Astrocyte (in vitro differentiated cells and primary cell): ENCODE data around the gene UQCRFS1. TPM values are rescaled to one million over a fixed set of nuclear protein-coding genes. Genes with fewer than 3 reads are reported as not detected.

Experiments used
- DNase-seq: peaks from one replicate; pipeline ENCODE4 v3.0.0-alpha.2; 2010; ENCODE audit warnings: low read depth
- FAIRE-seq: peaks from 2 replicates; lab custom pipeline; 2011; peaks lifted over from hg19 to GRCh38; lab: Jason Lieb, UNC
- H2AFZ ChIP-seq: 2 replicates; pipeline ENCODE4 v1.6.0; 2012; ENCODE audit warnings: low read depth, low read length, inconsistent platforms
- H3K27ac ChIP-seq: 2 replicates; pipeline ENCODE4 v1.5.1; 2011; ENCODE audit warnings: low read depth, low read length, inconsistent platforms
- H3K27me3 ChIP-seq: 2 replicates; pipeline ENCODE4 v1.6.0; 2011; ENCODE audit warnings: low read length, inconsistent platforms; ENCODE audit not compliant: insufficient read depth
- H3K36me3 ChIP-seq: 2 replicates; pipeline ENCODE4 v1.5.1; 2011; ENCODE audit warnings: low read length, inconsistent platforms; ENCODE audit not compliant: insufficient read depth
- H3K4me1 ChIP-seq: 2 replicates; pipeline ENCODE4 v1.5.1; 2011; ENCODE audit warnings: low read length, inconsistent platforms; ENCODE audit not compliant: insufficient read depth
- H3K4me2 ChIP-seq: 2 replicates; pipeline ENCODE4 v1.6.0; 2012; ENCODE audit warnings: low read length, inconsistent platforms
- H3K4me3 ChIP-seq: 2 replicates; pipeline ENCODE4 v1.5.1; 2011; ENCODE audit warnings: low read depth, mild to moderate bottlenecking, low read length, inconsistent platforms; ENCODE audit not compliant: insufficient read depth
- H3K79me2 ChIP-seq: 2 replicates; pipeline ENCODE4 v1.6.0; 2012; ENCODE audit warnings: mild to moderate bottlenecking, low read length, inconsistent platforms; ENCODE audit not compliant: insufficient read depth
- H3K9ac ChIP-seq: 2 replicates; pipeline ENCODE4 v1.6.0; 2012; ENCODE audit warnings: mild to moderate bottlenecking, low read length, inconsistent platforms
- H3K9me3 ChIP-seq: 2 replicates; pipeline ENCODE4 v1.5.1; 2012; ENCODE audit warnings: low read depth, mild to moderate bottlenecking, low read length, inconsistent platforms; ENCODE audit not compliant: insufficient read depth
- H4K20me1 ChIP-seq: 2 replicates; pipeline ENCODE4 v1.6.0; 2012; ENCODE audit warnings: low read length, inconsistent platforms; ENCODE audit not compliant: insufficient read depth
- H3K27ac Mint-ChIP-seq: one replicate; pipeline ENCODE4 v1.8.0; 2021; ENCODE audit warnings: mild to moderate bottlenecking, mixed read lengths; ENCODE audit not compliant: unreplicated experiment
- H3K27me3 Mint-ChIP-seq: one replicate; pipeline ENCODE4 v1.8.0; 2021; ENCODE audit warnings: low read depth, mixed read lengths; ENCODE audit not compliant: unreplicated experiment
- H3K36me3 Mint-ChIP-seq: one replicate; pipeline ENCODE4 v1.8.0; 2021; ENCODE audit warnings: low read depth, mixed read lengths; ENCODE audit not compliant: unreplicated experiment
- H3K4me1 Mint-ChIP-seq: one replicate; pipeline ENCODE4 v1.8.0; 2021; ENCODE audit warnings: low read depth, mixed read lengths; ENCODE audit not compliant: unreplicated experiment
- H3K4me3 Mint-ChIP-seq: one replicate; pipeline ENCODE4 v1.8.0; 2021; ENCODE audit warnings: mild to moderate bottlenecking, moderate library complexity, mixed read lengths; ENCODE audit not compliant: unreplicated experiment
- H3K9me3 Mint-ChIP-seq: one replicate; pipeline ENCODE4 v1.8.0; 2021; ENCODE audit warnings: mild to moderate bottlenecking, mixed read lengths; ENCODE audit not compliant: unreplicated experiment
- CTCF ChIP-seq: IDR thresholded peaks from 2 replicates; pipeline ENCODE4 v1.5.1; 2011; ENCODE audit warnings: low read depth, mild to moderate bottlenecking, inconsistent platforms, low read length, moderate library complexity; ENCODE audit not compliant: insufficient read depth
- EZH2 ChIP-seq: IDR thresholded peaks from 2 replicates; pipeline ENCODE4 v1.6.1; 2012; ENCODE audit warnings: mild to moderate bottlenecking, low read length, inconsistent platforms; ENCODE audit not compliant: insufficient read depth
- total RNA-seq: library from RNA; stranded (reverse); gene quantifications from 2 replicates; pipeline ENCODE4 v1.2.1, GENCODE V29; 2021

UQCRFS1 gene
- total RNA-seq, 1 donor from 2014 or later = 33.1 TPM

DNA sequence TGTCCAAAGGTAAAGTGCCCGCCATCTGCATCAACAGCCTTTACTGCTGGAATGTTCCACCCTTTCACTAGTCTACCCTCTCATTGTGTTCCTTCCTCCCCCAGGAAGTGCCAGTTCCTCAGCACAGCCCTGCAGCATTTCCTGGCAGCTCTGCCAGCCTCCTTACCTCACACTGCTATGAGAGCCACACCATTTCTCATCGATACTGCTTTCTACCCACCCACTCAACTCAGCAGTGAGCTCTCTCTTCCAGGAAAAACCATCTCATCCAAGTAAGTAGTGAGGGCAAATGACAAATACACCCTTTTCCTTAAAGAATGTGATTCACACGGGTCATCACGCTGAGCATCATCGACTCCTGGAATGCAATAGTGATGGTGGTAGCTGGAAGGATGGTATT lies 19.8 kb downstream of the UQCRFS1 start:
- Histone ChIP-seq H4K20me1 (no peaks in the 10 kb centered on the region), H3K4me1 (no peaks in the 10 kb centered on the region), H3K36me3 (no peaks in the 10 kb centered on the region), H2AFZ (no peak overlapping the region), H3K79me2 (no peaks in the 10 kb centered on the region), H3K4me3 (no peak overlapping the region), H3K9ac (no peak overlapping the region), H3K9me3 (no peaks in the 10 kb centered on the region), H3K27me3 (no peaks in the 10 kb centered on the region), H3K27ac (no peak overlapping the region), H3K4me2 (no peak overlapping the region)
- Mint-ChIP-seq H3K36me3 (no peaks in the 10 kb centered on the region), H3K27ac (no peak overlapping the region), H3K4me3 (no peak overlapping the region), H3K9me3 (peaks cover 2% of the 10 kb centered on the region), H3K27me3 (no peaks in the 10 kb centered on the region), H3K4me1 (no peaks in the 10 kb centered on the region)
- no peak for DNase-seq
- TF ChIP-seq EZH2 (no peak), CTCF (no peak)
- no peak for FAIRE-seq

- Histone ChIP-seq H3K9me3 (no peaks in the 10 kb centered on the region), H2AFZ (no peak overlapping the region), H3K4me1 (no peaks in the 10 kb centered on the region), H3K27ac (no peak overlapping the region), H4K20me1 (no peaks in the 10 kb centered on the region), H3K36me3 (no peaks in the 10 kb centered on the region), H3K27me3 (no peaks in the 10 kb centered on the region), H3K4me3 (no peak overlapping the region), H3K9ac (no peak overlapping the region), H3K79me2 (no peaks in the 10 kb centered on the region), H3K4me2 (no peak overlapping the region)
- Mint-ChIP-seq H3K27ac (no peak overlapping the region), H3K36me3 (no peaks in the 10 kb centered on the region), H3K4me3 (no peak overlapping the region), H3K27me3 (peaks cover 15% of the 10 kb centered on the region), H3K9me3 (peaks cover 2% of the 10 kb centered on the region), H3K4me1 (no peaks in the 10 kb centered on the region)
- no peak for TF ChIP-seq CTCF
- TF ChIP-seq EZH2 = no peak
- DNase-seq (no peak), FAIRE-seq (no peak)
Measured at GRCh38 chr19:29191005-29191404, 21.9 kb downstream of the UQCRFS1 start.

- no peaks in the 10 kb centered on the region for H3K27me3 ChIP-seq
- TF ChIP-seq CTCF = no peak
- TF ChIP-seq EZH2 = no peak
- DNase-seq = no peak
Measured at GRCh38 chr19:29189033-29189360, 24.0 kb downstream of the UQCRFS1 start.

More at GRCh38 chr19:29189033-29189360, 24.0 kb downstream of the UQCRFS1 start:
- Histone ChIP-seq H3K79me2 (no peaks in the 10 kb centered on the region), H3K36me3 (no peaks in the 10 kb centered on the region), H3K4me1 (no peaks in the 10 kb centered on the region), H3K9me3 (no peaks in the 10 kb centered on the region), H2AFZ (no peak overlapping the region), H3K4me3 (no peak overlapping the region), H3K27ac (no peak overlapping the region), H3K4me2 (no peak overlapping the region), H4K20me1 (no peaks in the 10 kb centered on the region), H3K9ac (no peak overlapping the region)
- H3K27ac Mint-ChIP-seq = no peak overlapping the region
- no peaks in the 10 kb centered on the region for H3K36me3 Mint-ChIP-seq
- no peak for FAIRE-seq
- H3K4me1 Mint-ChIP-seq = no peaks in the 10 kb centered on the region
- H3K4me3 Mint-ChIP-seq = no peak overlapping the region
- peaks cover 19% of the 10 kb centered on the region for H3K27me3 Mint-ChIP-seq
- H3K9me3 Mint-ChIP-seq = peaks cover 2% of the 10 kb centered on the region
